ENCODE data around the gene LIMD2.

DNA sequence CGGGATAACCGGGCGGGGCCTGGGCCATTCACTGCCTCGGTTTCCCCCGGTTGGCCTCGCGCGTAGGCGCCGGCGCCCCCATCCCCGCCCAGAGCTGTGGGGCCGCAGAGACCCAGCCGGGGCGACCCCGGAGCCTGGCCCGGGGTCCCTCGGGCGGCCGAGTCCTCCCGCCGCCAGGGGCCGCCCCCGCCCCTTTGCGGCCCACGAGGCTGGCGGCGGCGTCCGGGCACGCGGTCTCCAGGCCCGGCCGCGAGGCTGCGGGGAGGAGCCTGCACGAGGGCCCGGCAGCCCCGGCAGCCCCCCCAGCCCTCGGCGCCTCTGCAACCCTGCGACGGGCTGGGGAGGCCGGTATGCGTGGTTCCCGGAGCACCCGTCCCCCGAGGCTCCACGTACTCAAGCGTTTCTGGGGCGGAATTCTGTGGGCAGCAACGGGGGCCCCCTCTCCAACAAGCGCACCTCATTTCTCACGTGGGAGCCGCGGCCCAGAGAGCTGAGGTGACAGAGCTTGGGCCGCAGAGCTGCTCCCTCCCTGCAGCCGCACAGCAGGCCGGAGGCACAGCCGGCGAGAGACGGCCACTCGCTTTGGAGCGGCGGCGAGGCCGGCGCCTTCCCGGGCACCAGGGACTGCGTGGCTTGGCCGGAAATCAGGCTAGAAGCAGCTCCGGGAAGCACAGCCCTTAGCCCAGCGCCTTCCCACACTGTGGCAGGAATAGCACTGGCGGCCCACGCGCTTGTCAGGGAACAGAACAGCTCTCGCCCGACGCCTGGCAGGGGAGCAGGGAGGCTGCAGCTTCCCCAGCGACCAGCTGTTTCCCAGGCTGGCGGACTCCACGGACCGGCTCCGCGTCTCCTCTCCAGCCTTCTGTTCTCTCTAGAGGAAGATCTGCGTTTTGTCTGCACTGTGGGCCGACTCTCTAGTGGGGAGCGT lies 867 bp upstream of the LIMD2 start:
- TF ChIP-seq, protein P1, sequence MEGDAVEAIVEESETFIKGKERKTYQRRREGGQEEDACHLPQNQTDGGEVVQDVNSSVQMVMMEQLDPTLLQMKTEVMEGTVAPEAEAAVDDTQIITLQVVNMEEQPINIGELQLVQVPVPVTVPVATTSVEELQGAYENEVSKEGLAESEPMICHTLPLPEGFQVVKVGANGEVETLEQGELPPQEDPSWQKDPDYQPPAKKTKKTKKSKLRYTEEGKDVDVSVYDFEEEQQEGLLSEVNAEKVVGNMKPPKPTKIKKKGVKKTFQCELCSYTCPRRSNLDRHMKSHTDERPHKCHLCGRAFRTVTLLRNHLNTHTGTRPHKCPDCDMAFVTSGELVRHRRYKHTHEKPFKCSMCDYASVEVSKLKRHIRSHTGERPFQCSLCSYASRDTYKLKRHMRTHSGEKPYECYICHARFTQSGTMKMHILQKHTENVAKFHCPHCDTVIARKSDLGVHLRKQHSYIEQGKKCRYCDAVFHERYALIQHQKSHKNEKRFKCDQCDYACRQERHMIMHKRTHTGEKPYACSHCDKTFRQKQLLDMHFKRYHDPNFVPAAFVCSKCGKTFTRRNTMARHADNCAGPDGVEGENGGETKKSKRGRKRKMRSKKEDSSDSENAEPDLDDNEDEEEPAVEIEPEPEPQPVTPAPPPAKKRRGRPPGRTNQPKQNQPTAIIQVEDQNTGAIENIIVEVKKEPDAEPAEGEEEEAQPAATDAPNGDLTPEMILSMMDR (IDR thresholded peaks at IDR 0.05): no peak
- no peak for TF ChIP-seq POLR2A (IDR thresholded peaks at IDR 0.05)
- TF ChIP-seq POLR2AphosphoS5 (IDR thresholded peaks at IDR 0.05): peak; percentile 21 to 48 (median 45)

Measured in transverse colon (tissue), 4 donors.